K562 (cell line): ENCODE measurements around the gene GPHN. TPM values are rescaled to one million over a fixed set of nuclear protein-coding genes. Genes with fewer than 3 reads are reported as not detected.

Source experiments
- ATAC-seq: fragments of 200-7000 bp; cut with Tn5 transposase; 3 replicates; pipeline ENCODE4 v1.9.1; 2020; ENCODE audit warnings: moderate library complexity
- BruUV-seq: library from RNA; stranded (reverse); fragments of 400-500 nt; replicated peaks from 2 replicates; lab custom pipeline; 2021; lab: Mats Ljungman, UMichigan
- CTCF ChIA-PET: fragments of 300-600 bp; formaldehyde crosslinking; extraction: SDS; loops from one replicate; lab custom pipeline; 2021; ENCODE audit warnings: low intra/inter-chr PET ratio; lab: Yijun Ruan, JAX
- POLR2A ChIA-PET: fragments of 300-600, 350-650 bp; sonication (Branson Sonifier 250); formaldehyde crosslinking; extraction: SDS; loops from one replicate; lab custom pipeline; 2021; ENCODE audit warnings: antibody characterized with exemption, inconsistent platforms; lab: Yijun Ruan, JAX
- DNase-seq, 4 experiments: peaks; one replicate each; pipeline versions ENCODE4 v3.0.0 to v3.0.0-alpha.2; 2011 to 2018; ENCODE audit warnings: low spot score in 3 of 4, mixed read lengths in 3 of 4; ENCODE audit errors: extremely low read depth in 1 of 4
- FAIRE-seq: peaks from 2 replicates; lab custom pipeline; 2011; peaks lifted over from hg19 to GRCh38; lab: Jason Lieb, UNC
- H2AFZ ChIP-seq: 2 replicates; pipeline ENCODE4 v1.6.0; 2011; ENCODE audit warnings: low read depth, low read length, control low read depth, inconsistent platforms
- H3K27ac ChIP-seq: fragments of 200-600 bp; 3 replicates; pipeline ENCODE4 v1.8.0; 2011; ENCODE audit warnings: low read depth, mild to moderate bottlenecking, control low read depth, inconsistent platforms, low read length, moderate library complexity, mixed read lengths; ENCODE audit errors: extremely low read depth
- H3K27me3 ChIP-seq, 2 experiments: fragments of 300-600 bp in 1 of 2; 2 replicates in 1 of 2; 3 replicates in 1 of 2; pipeline versions ENCODE4 v1.6.0 to v1.8.0; 2011; ENCODE audit warnings: inconsistent platforms in 2 of 2, low read length in 2 of 2, mild to moderate bottlenecking in 1 of 2, mixed read lengths in 1 of 2, moderate library complexity in 1 of 2; ENCODE audit not compliant: control insufficient read depth in 2 of 2, insufficient read depth in 2 of 2
- H3K36me3 ChIP-seq: fragments of 300-600 bp; 3 replicates; pipeline ENCODE4 v1.8.0; 2011; ENCODE audit warnings: mild to moderate bottlenecking, low read length, inconsistent platforms; ENCODE audit not compliant: control insufficient read depth, insufficient read depth
- H3K4me1 ChIP-seq, 2 experiments: fragments of 200-600 bp in 1 of 2; replicated peaks in 1 of 2; 2 replicates in 1 of 2; 3 replicates in 1 of 2; pipeline versions ENCODE4 v1.5.1 to v1.8.0; 2011; ENCODE audit warnings: inconsistent platforms in 2 of 2, low read length in 2 of 2, mild to moderate bottlenecking in 1 of 2, mixed read lengths in 1 of 2, moderate library complexity in 1 of 2; ENCODE audit not compliant: control insufficient read depth in 2 of 2, insufficient read depth in 2 of 2
- H3K4me2 ChIP-seq: 2 replicates; pipeline ENCODE4 v1.6.1; 2011; ENCODE audit warnings: low read length, control low read depth, inconsistent platforms, mixed read lengths; ENCODE audit not compliant: insufficient read depth
- H3K4me3 ChIP-seq: fragments of 200-600 bp; sonication (generic), shearing (Covaris generic); 2 replicates; pipeline ENCODE4 v1.5.1; 2016; ENCODE audit warnings: control low read depth, inconsistent platforms
- H3K79me2 ChIP-seq: fragments of 200-600 bp; 3 replicates; pipeline ENCODE4 v1.8.0; 2011; ENCODE audit warnings: low read length, inconsistent platforms; ENCODE audit not compliant: control insufficient read depth, insufficient read depth
- H3K9ac ChIP-seq, 2 experiments: 2 replicates each; pipeline versions ENCODE4 v1.6.0 to v1.6.1; 2011; ENCODE audit warnings: low read depth in 2 of 2, low read length in 2 of 2, control low read depth in 1 of 2, inconsistent platforms in 1 of 2, mild to moderate bottlenecking in 1 of 2, mixed read lengths in 1 of 2; ENCODE audit not compliant: insufficient read depth in 1 of 2
- H3K9me1 ChIP-seq: one replicate; pipeline ENCODE4 v1.6.0; 2011; ENCODE audit warnings: inconsistent platforms, mild to moderate bottlenecking, low read length, moderate library complexity; ENCODE audit not compliant: control insufficient read depth, insufficient read depth
- H3K9me3 ChIP-seq: replicated peaks from 2 replicates; pipeline ENCODE4 v1.5.1; 2011; ENCODE audit warnings: low read depth, low read length, inconsistent platforms; ENCODE audit not compliant: control insufficient read depth, insufficient read depth
- H4K20me1 ChIP-seq: replicated peaks from 2 replicates; pipeline ENCODE4 v1.6.1; 2011; ENCODE audit warnings: low read length, inconsistent platforms, mixed read lengths; ENCODE audit not compliant: control insufficient read depth, insufficient read depth
- AFF1 ChIP-seq, 2 experiments: fragments of 450-650 bp; IDR thresholded peaks; 2 replicates each; pipeline ENCODE4 v1.6.1; 2018; ENCODE audit warnings: mild to moderate bottlenecking in 2 of 2, low read depth in 1 of 2; ENCODE audit not compliant: partially characterized antibody in 2 of 2
- ARID2 ChIP-seq: fragments of 450-650 bp; IDR thresholded peaks from 2 replicates; pipeline ENCODE4 v1.6.1; 2017; ENCODE audit warnings: antibody characterized with exemption, mild to moderate bottlenecking
- ATF2 ChIP-seq: sonication (generic); formaldehyde crosslinking; IDR thresholded peaks from 2 replicates; pipeline ENCODE4 v1.8.1; 2022; ENCODE audit warnings: missing genetic modification reagents
- C11orf30 ChIP-seq: fragments of 450-650 bp; IDR thresholded peaks from 2 replicates; pipeline ENCODE4 v1.6.1; 2016; ENCODE audit warnings: low read depth, mild to moderate bottlenecking
- CBX2 ChIP-seq: fragments of 200-600 bp; sonication (generic); IDR thresholded peaks from one replicate; pipeline ENCODE4 v1.6.1; 2012; ENCODE audit warnings: mild to moderate bottlenecking, low read length, inconsistent platforms; ENCODE audit not compliant: insufficient read depth, poor library complexity, severe bottlenecking
- E2F3 ChIP-seq: fragments of 250-450 bp; sonication (Bioruptor Pico); IDR thresholded peaks from 2 replicates; pipeline ENCODE4 v1.4.0; 2020; ENCODE audit warnings: mild to moderate bottlenecking
- HNRNPUL1 ChIP-seq: fragments of 200-400 bp; formaldehyde crosslinking; IDR thresholded peaks from 2 replicates; pipeline ENCODE4 v1.6.1; 2017; ENCODE audit warnings: low read length
- KAT2B ChIP-seq: IDR thresholded peaks from one replicate; pipeline ENCODE4 v1.6.1; 2012; ENCODE audit warnings: low read depth, mild to moderate bottlenecking, control low read depth, inconsistent platforms, low read length, moderate library complexity
- MAFG ChIP-seq: fragments of 450-650 bp; conservative IDR thresholded peaks from 2 replicates; pipeline ENCODE4 v1.6.1; 2016; ENCODE audit warnings: missing genetic modification characterization, missing compliant biosample characterization
- MTA2 ChIP-seq: fragments of 450-650 bp; IDR thresholded peaks from 2 replicates; pipeline ENCODE4 v1.6.1; 2016; ENCODE audit warnings: low read depth
- PRDM10 ChIP-seq: fragments of 450-650 bp; IDR thresholded peaks from 2 replicates; pipeline ENCODE4 v1.6.1; 2018; ENCODE audit not compliant: partially characterized antibody
- RFX7 ChIP-seq: fragments of 250-450 bp; sonication (Bioruptor Pico); IDR thresholded peaks from 2 replicates; pipeline ENCODE4 v1.5.1; 2021; ENCODE audit warnings: mild to moderate bottlenecking
- ZNF232 ChIP-seq: sonication (generic); formaldehyde crosslinking; IDR thresholded peaks from 2 replicates; pipeline ENCODE4 v1.8.0; 2022; ENCODE audit warnings: mild to moderate bottlenecking, missing genetic modification reagents
- WGBS: fragments of 100-300 bp; shearing (Covaris generic); methylation state at CpG from one replicate; pipeline ENCODE4 v1.1.6; 2016; ENCODE audit warnings: low coverage, mixed read lengths; ENCODE audit not compliant: insufficient coverage; ENCODE audit errors: missing lambda C conversion rate; 5-methylcytosine and 5-hydroxymethylcytosine counted together
- in situ Hi-C: fragments of 300-500 bp; cut with MboI; formaldehyde crosslinking; loops from 4 replicates; pipeline ENCODE4 v1.15.0; 2018; ENCODE audit warnings: inconsistent platforms, mixed read lengths
- intact Hi-C: fragments of 100-400 bp; cut with micrococcal nuclease; formaldehyde crosslinking; loops from 2 replicates; pipeline ENCODE4 v1.14.2; 2022
- polyA plus RNA-seq, 8 experiments: library from polyadenylated mRNA; depleted of rRNA in 4 of 8; stranded (reverse) in 5 of 8; unstranded in 3 of 8; fragments of >200 nt; fragmentation: Nextera tagmentation in 2 of 8; fragmentation: Illumina TruSeq in 1 of 8; extraction: Ambion mirVana in 2 of 8; extraction: Trizol in 1 of 8; gene quantifications; 2 replicates each; pipeline versions ENCODE4 v1.2.1 to v1.2.3, GENCODE V29; 2011 to 2014; ENCODE audit warnings: inconsistent platforms in 1 of 8, missing spikeins in 1 of 8
- total RNA-seq, 7 experiments: library from RNA; depleted of rRNA in 6 of 7; stranded (reverse); fragments of >200 nt in 6 of 7; fragmentation: Illumina TruSeq in 2 of 7; extraction: Trizol in 2 of 7; gene quantifications; 2 replicates each; pipeline versions ENCODE4 v1.2.1 to v1.2.3, GENCODE V29; 2011 to 2021; ENCODE audit warnings: low replicate concordance in 1 of 7

GPHN gene
- total and polyA plus RNA-seq, 9 of the 15 experiments (the other 6 are each of a cell fraction or from before 2014, with no cell fraction given): 5.9 to 16.0 (median 11.4) TPM

- TF ChIP-seq ARID2: no peak
- TF ChIP-seq MTA2: no peak
- no peak for TF ChIP-seq HNRNPUL1
- no peak for TF ChIP-seq CBX2
- no peak for TF ChIP-seq PRDM10
- no peak for TF ChIP-seq RFX7 (CRISPR knock-in tag)
- TF ChIP-seq C11orf30: no peak
Measured at GRCh38 chr14:66698503-66698902, 190.6 kb downstream of the GPHN start (continued).

- H3K4me2 ChIP-seq: no peak overlapping the region
- no peaks in the 10 kb centered on the region for H3K27me3 ChIP-seq
- H3K4me1 ChIP-seq: no peaks in the 10 kb centered on the region
- H3K9me3 ChIP-seq: 0 out of 2 replicates have a peak, but pooled peaks cover 4% of the 10 kb centered on the region
- in situ Hi-C loops: no loop called here
- H3K9me1 ChIP-seq: no peaks in the 10 kb centered on the region
- intact Hi-C loops: no loop called here
- H3K27ac ChIP-seq: no peak overlapping the region
- no peaks in the 10 kb centered on the region for H3K79me2 ChIP-seq
- BruUV-seq: no TSS peak
- no peak overlapping the region for H3K9ac ChIP-seq
- no peak overlapping the region for H3K4me3 ChIP-seq
- ATAC-seq (no peak), DNase-seq (no peak), FAIRE-seq (no peak)
- H3K36me3 ChIP-seq: no peaks in the 10 kb centered on the region
- no peaks in the 10 kb centered on the region for H4K20me1 ChIP-seq
- POLR2A ChIA-PET: no interaction called here
- WGBS: 80% methylated on average over 1 of the region's 4 CpGs
- no peak overlapping the region for H2AFZ ChIP-seq
- CTCF ChIA-PET: no interaction called here
- TF ChIP-seq ZNF232 (no peak), MAFG (tag) (no peak), KAT2B (no peak), ATF2 (CRISPR knock-in tag) (no peak), E2F3 (CRISPR knock-in tag) (no peak), AFF1 (IDR thresholded peaks at IDR 0.05; ENCODE audit: low read depth in 1 of 2, partially characterized antibody in 2 of 2) (no peak)
Measured at GRCh38 chr14:66701813-66702212, 193.9 kb downstream of the GPHN start.
